GM15510 (cell line): ENCODE results near the gene FASTK.
A peak's percentile ranks its signal among the peaks of the same experiment; 100 is the strongest.

ENCODE experiments used
- POLR2A ChIP-seq: IDR thresholded peaks from 3 replicates; pipeline ENCODE4 v1.6.1; 2011; ENCODE audit warnings: borderline replicate concordance; ENCODE audit not compliant: insufficient read length; ENCODE audit errors: extremely low read depth

Gene FASTK

GRCh38 chr7:151083071-151083823 lies 2.6 kb upstream of the FASTK start, which contains the start of gene TMUB1:
TMUB1 (minus strand) TSS chr7:151083493; CDS start chr7:151082563, 930 bp downstream.
- peak; percentile 69 for TF ChIP-seq POLR2A

GRCh38 chr7:151082141-151083070 lies 1.8 kb upstream of the FASTK start:
- TF ChIP-seq POLR2A, result no peak

GRCh38 chr7:151081170-151082101 lies 827 bp upstream of the FASTK start:
- no peak for TF ChIP-seq POLR2A

- no peak for TF ChIP-seq POLR2A
Observed at GRCh38 chr7:151080067-151080521, 515 bp downstream of the FASTK start.

GRCh38 chr7:151079199-151079910 lies 1.3 kb downstream of the FASTK start:
- TF ChIP-seq POLR2A, result no peak

GRCh38 chr7:151078233-151079040 lies 2.2 kb downstream of the FASTK start:
- TF ChIP-seq POLR2A, result no peak

- TF ChIP-seq POLR2A, result no peak
Observed at GRCh38 chr7:151077705-151078232, 2.8 kb downstream of the FASTK start.

- no peak for TF ChIP-seq POLR2A
Observed at GRCh38 chr7:151076863-151077704, 3.5 kb downstream of the FASTK start.

GRCh38 chr7:151075978-151076426 lies 4.6 kb downstream of the FASTK start:
- peak; percentile 9 for TF ChIP-seq POLR2A

- no peak for TF ChIP-seq POLR2A
Observed at GRCh38 chr7:151075662-151075971, 5.0 kb downstream of the FASTK start.

GRCh38 chr7:151074817-151075661 lies 5.6 kb downstream of the FASTK start:
- TF ChIP-seq POLR2A, result no peak
